ENCODE results near the gene VWA5B1. TPM values are rescaled to one million over a fixed set of nuclear protein-coding genes. Genes with fewer than 3 reads are reported as not detected.

Gene VWA5B1
- total RNA-seq, 1 donor from 2014 or later = not detected

DNA sequence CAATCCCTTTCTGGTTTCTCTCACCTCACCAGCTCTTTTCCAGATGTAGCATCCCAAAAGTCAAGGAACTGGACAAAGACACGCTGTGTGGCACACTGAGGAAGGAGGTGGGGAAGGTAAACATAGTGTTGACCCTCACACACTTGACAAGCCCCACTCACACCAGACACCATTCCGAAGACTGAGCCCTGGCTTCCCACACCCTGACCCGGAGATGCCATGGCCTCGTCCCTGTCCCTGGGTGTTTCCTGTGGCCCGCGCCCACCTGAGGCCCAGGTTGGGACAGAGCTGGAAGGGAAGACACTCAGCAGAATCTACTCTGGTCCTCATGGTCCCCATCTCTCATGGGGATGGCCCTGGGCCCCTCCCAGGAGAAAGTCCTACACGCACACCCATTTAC is 16.4 kb downstream of the VWA5B1 start:
- ChIA-PET CTCF (no interaction called here), POLR2A (no interaction called here)
- Mint-ChIP-seq H3K27me3 (peaks cover 6% of the 10 kb centered on the region), H3K36me3 (ENCODE audit: low read depth) (no peaks in the 10 kb centered on the region), H3K27ac (no peak overlapping the region), H3K4me1 (no peaks in the 10 kb centered on the region), H3K4me3 (no peak overlapping the region), H3K9me3 (no peaks in the 10 kb centered on the region)
- ATAC-seq (ENCODE audit: low read depth) (no peak), DNase-seq (no peak)
- intact Hi-C loops (cut with micrococcal nuclease) = no loop called here
- TF ChIP-seq, protein P1, sequence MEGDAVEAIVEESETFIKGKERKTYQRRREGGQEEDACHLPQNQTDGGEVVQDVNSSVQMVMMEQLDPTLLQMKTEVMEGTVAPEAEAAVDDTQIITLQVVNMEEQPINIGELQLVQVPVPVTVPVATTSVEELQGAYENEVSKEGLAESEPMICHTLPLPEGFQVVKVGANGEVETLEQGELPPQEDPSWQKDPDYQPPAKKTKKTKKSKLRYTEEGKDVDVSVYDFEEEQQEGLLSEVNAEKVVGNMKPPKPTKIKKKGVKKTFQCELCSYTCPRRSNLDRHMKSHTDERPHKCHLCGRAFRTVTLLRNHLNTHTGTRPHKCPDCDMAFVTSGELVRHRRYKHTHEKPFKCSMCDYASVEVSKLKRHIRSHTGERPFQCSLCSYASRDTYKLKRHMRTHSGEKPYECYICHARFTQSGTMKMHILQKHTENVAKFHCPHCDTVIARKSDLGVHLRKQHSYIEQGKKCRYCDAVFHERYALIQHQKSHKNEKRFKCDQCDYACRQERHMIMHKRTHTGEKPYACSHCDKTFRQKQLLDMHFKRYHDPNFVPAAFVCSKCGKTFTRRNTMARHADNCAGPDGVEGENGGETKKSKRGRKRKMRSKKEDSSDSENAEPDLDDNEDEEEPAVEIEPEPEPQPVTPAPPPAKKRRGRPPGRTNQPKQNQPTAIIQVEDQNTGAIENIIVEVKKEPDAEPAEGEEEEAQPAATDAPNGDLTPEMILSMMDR (IDR thresholded peaks at IDR 0.05) = no peak

DNA sequence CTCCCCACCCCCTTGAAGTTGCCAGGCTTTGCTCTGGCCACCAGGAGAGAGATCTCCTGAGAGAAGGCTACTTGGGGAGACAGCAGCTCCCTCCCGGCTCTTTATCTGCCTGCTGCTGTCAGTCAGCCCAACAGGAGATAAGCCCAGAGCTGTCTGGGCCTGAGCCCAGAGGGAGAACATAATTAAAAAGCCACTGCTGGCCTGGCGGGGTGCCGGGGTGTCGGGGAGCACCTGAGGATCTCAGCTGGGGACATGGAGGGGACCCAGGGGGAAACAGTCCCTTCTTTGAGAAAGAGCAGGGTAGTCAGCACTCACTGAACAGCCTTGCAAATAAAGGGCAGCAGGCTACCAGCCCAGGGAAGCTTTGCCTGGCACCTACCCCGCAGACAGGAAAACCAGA is 17.9 kb downstream of the VWA5B1 start:
- CTCF ChIA-PET = no interaction called here
- Mint-ChIP-seq H3K27me3 (peaks cover 7% of the 10 kb centered on the region), H3K4me1 (no peaks in the 10 kb centered on the region), H3K9me3 (no peaks in the 10 kb centered on the region), H3K4me3 (no peak overlapping the region), H3K27ac (no peak overlapping the region), H3K36me3 (ENCODE audit: low read depth) (no peaks in the 10 kb centered on the region)
- no peak for ATAC-seq (ENCODE audit: low read depth)
- TF ChIP-seq, protein P1 (IDR thresholded peaks at IDR 0.05) = no peak
- no peak for DNase-seq
- POLR2A ChIA-PET = no interaction called here
- intact Hi-C loops (cut with micrococcal nuclease) = no loop called here

DNA sequence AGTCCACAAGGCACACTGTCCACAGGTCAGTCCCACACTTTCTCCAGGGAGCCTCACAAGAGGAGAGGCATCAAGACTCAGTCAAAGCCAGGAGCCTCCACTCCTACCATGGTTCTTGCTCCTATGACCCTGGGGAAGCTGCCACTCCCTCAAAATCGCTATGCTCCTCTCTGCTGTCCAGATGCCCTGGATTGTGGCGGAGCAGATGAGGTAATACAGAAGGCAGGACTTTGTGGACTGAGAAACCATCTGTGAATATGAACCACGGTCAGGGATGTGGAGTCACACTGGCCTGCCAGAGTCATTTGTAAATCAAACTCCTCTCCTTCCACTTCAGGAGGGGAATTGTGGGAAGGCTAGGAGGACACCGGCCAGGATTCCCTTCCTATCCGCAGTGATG is 20.6 kb downstream of the VWA5B1 start:
- ATAC-seq (ENCODE audit: low read depth) (no peak), DNase-seq (no peak)
- intact Hi-C loops (cut with micrococcal nuclease) = no loop called here
- H3K27ac Mint-ChIP-seq = no peak overlapping the region
- no peak overlapping the region for H3K4me3 Mint-ChIP-seq
- POLR2A ChIA-PET = no interaction called here
- CTCF ChIA-PET = no interaction called here
- H3K36me3 Mint-ChIP-seq (ENCODE audit: low read depth) = no peaks in the 10 kb centered on the region
- peaks cover 3% of the 10 kb centered on the region for H3K27me3 Mint-ChIP-seq
- TF ChIP-seq, protein P1 (IDR thresholded peaks at IDR 0.05) = no peak
- H3K9me3 Mint-ChIP-seq = no peaks in the 10 kb centered on the region
- no peaks in the 10 kb centered on the region for H3K4me1 Mint-ChIP-seq

DNA sequence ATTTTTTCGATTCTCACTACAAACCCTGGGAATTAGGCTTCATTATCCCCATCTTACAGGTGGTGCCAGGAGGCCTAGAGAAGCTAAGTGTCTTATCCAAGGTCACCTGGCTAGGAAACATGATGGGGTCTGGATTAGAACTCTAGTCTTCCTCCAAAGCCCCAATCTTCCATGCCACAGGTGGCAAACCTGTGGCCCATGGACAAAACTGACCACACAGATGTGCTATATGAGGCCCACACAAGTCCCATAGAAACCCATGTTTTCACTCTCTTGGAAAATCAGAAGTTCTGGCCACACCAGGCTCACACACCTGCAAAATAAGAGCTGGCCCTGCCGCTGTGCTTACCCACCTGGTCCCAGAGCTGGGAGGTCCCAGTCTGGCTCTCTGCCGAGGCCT is 21.6 kb downstream of the VWA5B1 start:
- no peaks in the 10 kb centered on the region for H3K9me3 Mint-ChIP-seq
- intact Hi-C loops (cut with micrococcal nuclease) = no loop called here
- H3K4me1 Mint-ChIP-seq = no peaks in the 10 kb centered on the region
- no peak for ATAC-seq (ENCODE audit: low read depth)
- ChIA-PET CTCF (no interaction called here), POLR2A (interaction anchor here (0.5 kb wide), 1 partner anchor 950 kb away, joined by 4 read pairs; no protein-coding TSS in a partner anchor)
- peaks cover 3% of the 10 kb centered on the region for H3K27me3 Mint-ChIP-seq
- TF ChIP-seq, protein P1 (IDR thresholded peaks at IDR 0.05) = no peak
- no peak overlapping the region for H3K4me3 Mint-ChIP-seq
- no peak for DNase-seq
- no peak overlapping the region for H3K27ac Mint-ChIP-seq
- no peaks in the 10 kb centered on the region for H3K36me3 Mint-ChIP-seq (ENCODE audit: low read depth)

DNA sequence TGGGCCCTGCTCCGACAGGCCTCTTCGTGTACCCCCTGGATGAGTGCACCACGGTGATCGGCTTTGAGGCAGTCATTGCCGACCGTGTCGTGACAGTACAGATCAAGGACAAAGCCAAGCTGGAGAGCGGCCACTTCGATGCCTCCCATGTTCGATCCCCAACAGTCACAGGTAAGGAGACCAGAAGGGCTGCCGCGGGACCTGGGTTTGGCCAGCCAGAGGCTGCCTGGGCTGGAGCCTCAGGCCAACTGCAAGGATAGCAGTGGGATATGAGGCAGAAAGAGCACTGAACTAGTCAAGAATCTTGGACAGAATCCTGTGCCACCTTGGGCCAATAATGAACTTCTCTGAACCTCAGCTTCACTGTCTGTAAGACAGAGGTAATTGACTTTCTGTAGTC is 22.1 kb downstream of the VWA5B1 start:
- Mint-ChIP-seq H3K36me3 (ENCODE audit: low read depth) (no peaks in the 10 kb centered on the region), H3K4me1 (no peaks in the 10 kb centered on the region), H3K4me3 (no peak overlapping the region), H3K9me3 (no peaks in the 10 kb centered on the region), H3K27me3 (peaks cover 3% of the 10 kb centered on the region), H3K27ac (no peak overlapping the region)
- POLR2A ChIA-PET = interaction anchor here (0.5 kb wide), 1 partner anchor 950 kb away, joined by 4 read pairs; no protein-coding TSS in a partner anchor
- intact Hi-C loops (cut with micrococcal nuclease) = no loop called here
- no peak for ATAC-seq (ENCODE audit: low read depth)
- CTCF ChIA-PET = no interaction called here
- TF ChIP-seq, protein P1 (IDR thresholded peaks at IDR 0.05) = no peak
- DNase-seq = no peak

Measured in activated B cell treated with CpG ODN at 0.5 μM for 24 hours (primary cell).